Mucosa of stomach (tissue), 1 donor: ENCODE results near the gene MDH2.

Experiments
- H3K27me3 ChIP-seq: one replicate; pipeline ENCODE4 v1.7.0; 2013; ENCODE audit warnings: mild to moderate bottlenecking, low read length; ENCODE audit not compliant: control insufficient read depth, insufficient read depth
- H3K36me3 ChIP-seq: one replicate; pipeline ENCODE4 v1.7.0; 2013; ENCODE audit warnings: low read length; ENCODE audit not compliant: control insufficient read depth, insufficient read depth
- H3K4me1 ChIP-seq: one replicate; pipeline ENCODE4 v1.7.0; 2013; ENCODE audit warnings: mild to moderate bottlenecking, low read length; ENCODE audit not compliant: control insufficient read depth, insufficient read depth
- H3K4me3 ChIP-seq: one replicate; pipeline ENCODE4 v1.7.0; 2013; ENCODE audit warnings: low read length
- H3K9ac ChIP-seq: one replicate; pipeline ENCODE4 v1.7.0; 2013; ENCODE audit warnings: mild to moderate bottlenecking, low read length, moderate library complexity
- H3K9me3 ChIP-seq: one replicate; pipeline ENCODE4 v1.7.0; 2013; ENCODE audit warnings: mild to moderate bottlenecking, low read length, moderate library complexity; ENCODE audit not compliant: control insufficient read depth
- donor health status: Pancreatic carcinoma.

Gene MDH2

DNA sequence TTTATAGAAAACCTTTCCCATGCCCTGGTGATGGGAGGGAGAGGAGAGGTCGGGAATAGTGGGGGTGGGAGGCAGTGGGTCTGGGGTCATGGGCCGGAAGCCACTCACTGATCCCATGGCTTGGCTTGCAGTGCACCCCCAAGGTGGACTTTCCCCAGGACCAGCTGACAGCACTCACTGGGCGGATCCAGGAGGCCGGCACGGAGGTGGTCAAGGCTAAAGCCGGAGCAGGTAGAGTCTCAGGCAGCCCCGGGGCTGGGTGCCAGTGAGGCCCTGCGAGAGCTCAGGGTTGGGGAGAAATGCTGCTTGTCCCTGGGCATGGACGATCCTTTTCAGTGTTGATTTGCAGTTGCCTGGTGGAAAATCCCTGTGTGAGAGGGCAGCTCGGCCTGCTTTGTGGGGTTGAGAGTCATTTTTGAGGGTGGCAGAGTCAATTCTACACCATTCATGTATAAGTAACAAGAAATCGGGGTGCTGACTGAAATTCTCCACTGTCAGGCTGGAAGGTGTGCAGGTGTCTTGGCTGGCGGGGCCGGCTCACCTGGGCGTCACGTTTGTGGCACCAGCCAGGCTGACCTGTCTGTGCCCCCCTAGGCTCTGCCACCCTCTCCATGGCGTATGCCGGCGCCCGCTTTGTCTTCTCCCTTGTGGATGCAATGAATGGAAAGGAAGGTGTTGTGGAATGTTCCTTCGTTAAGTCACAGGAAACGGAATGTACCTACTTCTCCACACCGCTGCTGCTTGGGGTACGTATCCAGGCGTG, 16.5 kb downstream of the MDH2 start:
- peaks cover 15% of the 10 kb centered on the region for H3K4me1 ChIP-seq

DNA sequence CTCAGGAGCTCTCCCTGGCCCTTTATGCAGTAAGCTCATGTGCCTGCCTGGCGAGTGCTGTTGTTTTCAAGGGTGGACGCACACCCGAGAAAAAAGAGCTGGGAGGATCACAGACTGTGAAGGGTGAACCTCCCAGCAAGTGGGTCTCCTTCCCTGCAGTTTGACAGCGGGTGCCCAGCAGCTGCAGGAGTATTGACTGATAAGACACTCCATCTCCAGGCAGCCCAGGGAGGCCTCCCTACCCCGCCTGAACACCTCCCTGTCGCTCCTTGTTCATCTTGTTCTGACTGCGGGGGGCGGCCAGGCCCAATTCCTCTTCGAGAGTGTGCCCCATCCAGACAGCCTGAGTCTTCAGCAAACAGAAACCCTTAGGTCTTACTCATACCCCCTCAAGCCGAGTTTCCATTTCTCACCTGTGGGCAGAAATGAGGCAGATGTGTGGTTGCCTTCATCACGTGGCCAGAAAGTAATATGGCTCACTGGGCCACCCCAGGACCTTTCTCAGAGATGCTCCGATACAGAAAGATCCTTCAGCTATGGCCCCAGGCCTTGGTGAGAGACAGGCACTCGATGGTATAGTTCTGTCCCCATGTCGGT, 17.2 kb downstream of the MDH2 start:
- H3K36me3 ChIP-seq, result peaks cover 28% of the 10 kb centered on the region
- no peak overlapping the region for H3K9ac ChIP-seq
- no peaks in the 10 kb centered on the region for H3K9me3 ChIP-seq
- peaks cover 15% of the 10 kb centered on the region for H3K4me1 ChIP-seq
- H3K4me3 ChIP-seq, result no peak overlapping the region
- H3K27me3 ChIP-seq, result no peaks in the 10 kb centered on the region

More for the DNA sequence above, 16.5 kb downstream of the MDH2 start:
- Histone ChIP-seq H3K4me3 (no peak overlapping the region), H3K9me3 (no peaks in the 10 kb centered on the region), H3K36me3 (peaks cover 28% of the 10 kb centered on the region), H3K9ac (no peak overlapping the region), H3K27me3 (no peaks in the 10 kb centered on the region)

DNA sequence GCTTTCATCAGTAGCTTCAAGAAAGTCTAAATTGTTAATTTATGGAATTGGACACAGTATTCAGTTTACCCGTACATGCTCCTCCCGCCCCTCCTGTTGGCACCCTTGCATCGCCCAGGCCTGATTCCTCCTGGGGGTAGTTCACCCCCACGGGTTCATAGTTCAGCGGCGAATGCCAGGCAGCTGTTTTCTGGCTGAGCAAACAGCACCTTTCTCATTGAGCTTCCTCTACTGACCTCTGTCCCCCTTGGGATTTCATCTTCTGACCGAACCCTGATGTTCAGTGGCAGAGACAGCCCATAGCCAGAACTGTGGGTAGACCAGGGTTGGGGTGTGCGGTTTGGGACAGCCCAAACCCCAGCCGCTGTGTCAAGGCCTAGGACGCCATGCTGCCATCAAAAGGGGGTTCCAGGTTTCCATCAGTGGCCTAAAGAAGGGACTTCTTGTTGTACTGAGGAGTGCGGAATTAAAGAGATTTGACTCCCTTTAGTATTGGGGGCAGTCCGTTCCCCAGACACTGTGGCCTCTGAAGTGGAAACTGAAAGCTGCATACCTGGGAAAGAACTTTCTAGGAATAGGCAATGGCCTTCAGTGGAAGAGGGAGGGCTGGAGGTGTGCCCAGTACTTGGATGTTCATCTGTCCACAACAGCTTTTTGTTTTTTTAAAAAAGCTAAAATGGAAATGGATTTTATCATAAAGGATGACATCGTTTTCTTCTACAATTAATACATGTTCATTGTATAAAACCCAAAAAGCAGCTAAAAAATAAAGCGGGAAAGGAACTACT, 19.0 kb downstream of the MDH2 start:
- Histone ChIP-seq H3K36me3 (peaks cover 28% of the 10 kb centered on the region), H3K27me3 (no peaks in the 10 kb centered on the region), H3K9ac (no peak overlapping the region), H3K4me1 (peaks cover 8% of the 10 kb centered on the region), H3K9me3 (no peaks in the 10 kb centered on the region), H3K4me3 (no peak overlapping the region)

DNA sequence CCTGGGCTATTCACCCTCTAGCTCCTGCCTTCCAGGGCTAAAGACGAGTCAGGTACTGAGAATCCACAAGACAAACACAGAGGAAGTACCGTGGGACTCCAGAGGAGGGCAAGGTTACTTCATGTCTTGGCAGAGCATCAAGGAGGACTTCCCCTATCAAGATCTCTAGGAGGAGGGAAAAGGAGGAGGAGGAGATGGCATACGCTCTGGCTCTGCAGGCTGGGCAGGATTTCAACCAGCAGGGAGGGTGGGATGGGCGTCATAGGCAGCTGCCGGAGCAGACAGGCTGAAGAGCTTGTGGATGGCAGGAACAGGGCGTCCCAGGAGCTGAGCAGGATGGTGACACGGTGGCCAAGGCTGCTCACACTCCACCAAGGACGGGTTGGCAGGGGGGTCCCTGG, 21.3 kb downstream of the MDH2 start:
- Histone ChIP-seq H3K36me3 (peaks cover 22% of the 10 kb centered on the region), H3K9ac (no peak overlapping the region), H3K4me1 (no peaks in the 10 kb centered on the region), H3K4me3 (no peak overlapping the region), H3K27me3 (no peaks in the 10 kb centered on the region), H3K9me3 (no peaks in the 10 kb centered on the region)

DNA sequence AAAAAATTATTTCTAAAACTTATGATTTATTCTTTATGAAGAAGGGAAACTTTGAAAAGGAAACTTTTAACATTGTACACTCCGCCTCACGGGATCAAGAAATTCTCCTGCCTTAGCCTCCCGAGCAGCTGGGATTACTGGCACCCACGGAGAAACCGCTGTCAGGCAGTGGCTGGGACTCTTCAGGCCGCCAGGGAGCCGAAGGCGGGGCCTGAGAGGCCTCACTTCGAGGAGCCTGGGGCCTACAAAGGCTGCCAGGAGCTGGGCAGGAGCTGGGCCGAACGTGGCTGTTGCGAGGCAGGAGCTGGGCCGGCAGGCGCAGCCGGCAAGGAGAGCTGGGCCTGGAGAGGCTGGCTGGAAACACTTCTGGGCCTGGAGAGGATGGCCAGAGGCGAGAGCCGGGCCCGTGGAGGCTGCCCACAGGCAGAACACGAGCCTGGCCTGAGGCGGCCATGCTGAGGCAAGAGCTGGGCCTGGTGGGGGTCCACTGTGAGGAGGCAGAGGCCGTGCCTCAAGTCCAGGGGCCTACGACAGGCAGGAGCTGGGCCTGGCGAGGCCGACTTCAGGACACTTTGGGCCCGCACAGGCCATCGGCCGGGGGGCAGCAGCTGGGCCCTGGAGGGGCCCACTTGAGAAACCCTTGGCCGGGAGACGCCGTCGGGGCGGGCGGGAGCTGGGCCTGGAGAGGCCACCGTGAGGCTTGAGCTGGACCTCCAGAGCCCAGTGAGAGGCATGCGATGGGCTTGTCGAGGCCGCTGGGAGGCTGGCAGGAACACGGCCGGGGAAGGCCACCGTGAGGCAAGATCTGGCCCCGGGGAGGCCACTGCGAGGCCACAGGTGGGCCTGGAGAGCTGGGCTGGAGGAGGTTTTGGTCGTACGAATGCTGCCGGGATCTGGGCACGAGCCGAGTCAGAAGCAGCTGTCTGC, 23.7 kb downstream of the MDH2 start:
- Histone ChIP-seq H3K9ac (no peak overlapping the region), H3K4me3 (no peak overlapping the region), H3K9me3 (no peaks in the 10 kb centered on the region)

DNA sequence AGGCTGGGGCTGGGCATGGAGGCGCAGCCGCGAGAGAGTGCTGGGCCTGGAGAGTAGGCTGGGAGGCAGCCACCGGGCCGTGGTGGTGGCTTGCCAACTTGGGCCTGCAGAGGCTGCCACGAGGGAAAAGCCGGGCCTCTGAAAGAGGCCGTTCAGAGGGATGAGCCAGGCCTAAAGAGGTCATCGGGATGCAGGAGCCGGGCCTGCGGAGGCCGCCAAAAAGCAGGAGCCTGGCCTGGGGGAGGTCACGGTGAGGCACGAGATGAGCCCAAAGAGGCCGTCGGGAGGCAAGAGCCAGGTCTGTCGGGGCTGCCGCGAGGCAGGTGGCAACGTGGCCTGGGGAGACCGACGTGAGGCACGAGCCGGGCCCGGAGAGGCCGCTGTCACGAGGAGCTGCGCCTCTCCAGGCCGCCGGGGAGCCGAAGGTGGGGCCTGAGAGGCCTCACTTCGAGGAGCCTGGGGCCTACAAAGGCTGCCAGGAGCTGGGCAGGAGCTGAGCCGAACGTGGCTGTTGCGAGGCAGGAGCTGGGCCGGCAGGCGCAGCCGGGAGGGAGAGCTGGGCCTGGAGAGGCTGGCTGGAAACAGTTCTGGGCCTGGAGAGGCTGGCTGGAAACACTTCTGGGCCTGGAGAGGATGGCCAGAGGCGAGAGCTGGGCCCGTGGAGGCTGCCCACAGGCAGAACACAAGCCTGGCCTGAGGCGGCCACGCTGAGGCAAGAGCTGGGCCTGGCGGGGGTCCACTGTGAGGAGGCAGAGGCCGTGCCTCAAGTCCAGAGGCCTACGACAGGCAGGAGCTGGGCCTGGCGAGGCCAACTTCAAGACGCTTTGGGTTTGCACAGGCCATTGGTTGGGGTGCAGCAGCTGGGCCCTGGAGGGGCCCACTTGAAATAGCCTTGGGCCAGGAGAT, 24.6 kb downstream of the MDH2 start:
- Histone ChIP-seq H3K36me3 (no peaks in the 10 kb centered on the region), H3K4me1 (no peaks in the 10 kb centered on the region), H3K4me3 (no peak overlapping the region), H3K9ac (no peak overlapping the region), H3K27me3 (no peaks in the 10 kb centered on the region), H3K9me3 (no peaks in the 10 kb centered on the region)

More for the DNA sequence above, 23.7 kb downstream of the MDH2 start:
- Histone ChIP-seq H3K36me3 (peaks cover 3% of the 10 kb centered on the region), H3K4me1 (no peaks in the 10 kb centered on the region), H3K27me3 (no peaks in the 10 kb centered on the region)

DNA sequence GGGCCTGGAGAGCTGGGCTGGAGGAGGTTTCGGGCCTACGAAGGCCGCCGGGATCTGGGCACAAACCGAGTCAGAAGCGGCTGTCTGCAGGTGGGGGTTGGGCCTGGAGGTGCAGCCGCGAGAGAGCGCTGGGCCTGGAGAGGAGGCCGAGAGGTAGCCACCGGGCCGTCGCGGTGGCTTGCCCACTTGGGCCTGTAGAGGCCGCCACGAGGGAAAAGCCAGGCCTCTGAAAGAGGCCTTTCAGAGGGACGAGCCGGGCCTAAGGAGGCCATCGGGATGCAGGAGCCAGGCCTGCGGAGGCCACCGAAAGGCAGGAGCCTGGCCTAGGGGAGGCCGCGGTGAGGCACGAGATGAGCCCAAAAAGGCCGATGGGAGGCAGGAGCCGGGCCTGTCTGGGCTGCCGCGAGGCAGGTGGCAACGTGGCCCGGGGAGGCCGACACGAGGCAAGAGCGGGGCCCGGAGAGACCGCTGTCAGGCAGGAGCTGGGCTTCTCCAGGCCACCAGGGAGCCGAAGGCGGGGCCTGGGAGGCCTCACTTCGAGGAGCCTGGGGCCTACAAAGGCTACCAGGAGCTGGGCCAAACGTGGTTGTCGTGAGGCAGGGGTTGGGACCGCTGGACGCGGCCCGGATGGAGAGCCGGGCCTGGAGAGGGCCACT, 25.6 kb downstream of the MDH2 start:
- Histone ChIP-seq H3K9me3 (no peaks in the 10 kb centered on the region), H3K9ac (no peak overlapping the region), H3K4me1 (no peaks in the 10 kb centered on the region), H3K36me3 (no peaks in the 10 kb centered on the region), H3K27me3 (no peaks in the 10 kb centered on the region), H3K4me3 (no peak overlapping the region)

DNA sequence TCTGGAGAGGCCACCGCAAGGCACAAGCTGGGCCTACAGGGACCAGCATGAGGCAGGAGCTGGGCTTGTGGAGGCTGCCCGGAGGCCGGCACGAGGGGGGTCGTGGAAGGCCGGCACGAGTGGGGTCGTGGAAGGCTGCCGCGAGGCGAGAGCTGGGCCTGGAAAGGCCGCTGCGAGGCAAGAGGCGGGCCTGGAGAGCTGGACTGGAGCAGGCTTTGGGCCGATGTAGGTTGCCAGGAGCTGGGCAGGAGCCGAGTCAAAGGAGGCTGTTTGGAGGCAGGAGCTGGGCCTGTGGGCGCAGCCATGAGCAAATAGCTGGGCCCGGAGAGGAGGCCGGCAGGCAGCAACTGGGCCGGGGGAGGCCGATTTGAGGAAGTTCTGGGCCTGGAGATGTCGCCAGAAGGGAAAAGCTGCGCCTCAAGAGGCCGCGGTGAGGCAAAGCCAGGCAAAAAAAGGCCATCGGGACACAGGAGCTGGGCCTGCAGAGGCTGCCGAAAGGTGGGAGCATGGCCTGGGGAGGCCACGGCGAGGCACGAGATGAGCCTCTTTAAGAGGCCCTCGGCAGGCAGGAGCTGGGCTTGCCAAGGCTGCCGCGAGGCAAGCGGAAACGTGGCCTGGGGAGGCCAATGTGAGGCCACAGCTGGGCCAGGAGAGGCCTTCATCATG, 26.5 kb downstream of the MDH2 start:
- H3K4me3 ChIP-seq, result no peak overlapping the region
- H3K9ac ChIP-seq, result no peak overlapping the region
- H3K36me3 ChIP-seq, result no peaks in the 10 kb centered on the region
- no peaks in the 10 kb centered on the region for H3K9me3 ChIP-seq
- no peaks in the 10 kb centered on the region for H3K4me1 ChIP-seq
- no peaks in the 10 kb centered on the region for H3K27me3 ChIP-seq

DNA sequence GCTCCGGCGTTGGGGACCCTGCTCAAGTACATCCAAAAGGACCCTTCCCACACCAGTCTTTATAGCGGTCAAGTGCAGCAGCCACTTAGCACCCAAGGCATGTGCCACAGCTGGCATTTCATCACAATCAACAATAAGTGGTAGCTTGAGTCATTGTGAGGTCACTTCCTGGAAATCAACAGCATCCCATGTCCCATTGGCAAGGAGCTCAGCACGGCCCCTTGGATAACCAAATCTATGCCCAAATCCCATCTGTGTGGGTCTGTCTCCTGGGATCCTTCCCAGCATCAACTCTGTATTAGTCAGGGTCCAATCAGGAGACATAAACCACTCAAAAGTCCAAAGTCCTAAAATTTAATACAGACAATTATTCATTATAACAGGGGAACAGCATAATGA, 27.1 kb downstream of the MDH2 start:
- H3K9me3 ChIP-seq, result no peaks in the 10 kb centered on the region
- no peaks in the 10 kb centered on the region for H3K36me3 ChIP-seq
- H3K9ac ChIP-seq, result no peak overlapping the region
- no peaks in the 10 kb centered on the region for H3K27me3 ChIP-seq
- H3K4me1 ChIP-seq, result no peaks in the 10 kb centered on the region
- no peak overlapping the region for H3K4me3 ChIP-seq

DNA sequence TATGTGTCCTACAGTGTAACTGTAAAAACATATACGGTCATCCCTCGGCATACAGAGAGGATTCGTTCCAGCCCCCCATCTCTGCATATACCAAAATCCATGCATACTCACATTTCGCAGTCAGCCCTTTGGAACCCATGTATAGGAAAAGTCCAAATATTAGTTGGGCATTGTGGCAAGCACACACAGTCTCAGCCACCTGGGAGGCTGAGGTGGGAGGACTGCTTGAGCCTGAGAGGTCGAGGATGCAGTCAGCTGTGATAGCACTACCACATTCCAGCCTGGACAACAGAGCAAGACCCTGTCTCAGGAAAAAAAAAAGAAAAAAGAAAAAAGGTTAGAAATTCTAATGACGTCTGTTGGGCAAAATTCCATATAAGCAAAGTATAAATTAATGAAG, 29.1 kb downstream of the MDH2 start:
- no peaks in the 10 kb centered on the region for H3K27me3 ChIP-seq
- no peak overlapping the region for H3K9ac ChIP-seq
- no peak overlapping the region for H3K4me3 ChIP-seq
- no peaks in the 10 kb centered on the region for H3K36me3 ChIP-seq
- no peaks in the 10 kb centered on the region for H3K9me3 ChIP-seq
- H3K4me1 ChIP-seq, result no peaks in the 10 kb centered on the region
